ENCODE measurements around the gene PLCB4. TPM values are rescaled to one million over a fixed set of nuclear protein-coding genes. Genes with fewer than 3 reads are reported as not detected.

PLCB4 gene
- total RNA-seq, 1 donor from 2014 or later = 1.6 TPM

- DNase-seq (ENCODE audit: low read depth) = no peak
- H3K36me3 ChIP-seq (ENCODE audit: control insufficient read depth, insufficient read depth, low read length) = no peaks in the 10 kb centered on the region
- peak; percentile 66 for FAIRE-seq
- no peaks in the 10 kb centered on the region for H3K27me3 ChIP-seq (ENCODE audit: control insufficient read depth, insufficient read depth, low read length)
- TF ChIP-seq CTCF (IDR thresholded peaks at IDR 0.05; ENCODE audit: insufficient read depth, low read length, severe bottlenecking) = no peak
- no peak overlapping the region for H3K4me3 ChIP-seq (ENCODE audit: low read depth, low read length)
Observed at GRCh38 chr20:9330151-9330550, 261.3 kb downstream of the PLCB4 start.

GRCh38 chr20:9331707-9332435 is 263.0 kb downstream of the PLCB4 start:
- FAIRE-seq (no peak), DNase-seq (ENCODE audit: low read depth) (no peak)
- no peaks in the 10 kb centered on the region for H3K36me3 ChIP-seq (ENCODE audit: control insufficient read depth, insufficient read depth, low read length)
- H3K4me3 ChIP-seq (ENCODE audit: low read depth, low read length) = no peak overlapping the region
- TF ChIP-seq CTCF (IDR thresholded peaks at IDR 0.05; ENCODE audit: insufficient read depth, low read length, severe bottlenecking) = no peak
- no peaks in the 10 kb centered on the region for H3K27me3 ChIP-seq (ENCODE audit: control insufficient read depth, insufficient read depth, low read length)

DNA sequence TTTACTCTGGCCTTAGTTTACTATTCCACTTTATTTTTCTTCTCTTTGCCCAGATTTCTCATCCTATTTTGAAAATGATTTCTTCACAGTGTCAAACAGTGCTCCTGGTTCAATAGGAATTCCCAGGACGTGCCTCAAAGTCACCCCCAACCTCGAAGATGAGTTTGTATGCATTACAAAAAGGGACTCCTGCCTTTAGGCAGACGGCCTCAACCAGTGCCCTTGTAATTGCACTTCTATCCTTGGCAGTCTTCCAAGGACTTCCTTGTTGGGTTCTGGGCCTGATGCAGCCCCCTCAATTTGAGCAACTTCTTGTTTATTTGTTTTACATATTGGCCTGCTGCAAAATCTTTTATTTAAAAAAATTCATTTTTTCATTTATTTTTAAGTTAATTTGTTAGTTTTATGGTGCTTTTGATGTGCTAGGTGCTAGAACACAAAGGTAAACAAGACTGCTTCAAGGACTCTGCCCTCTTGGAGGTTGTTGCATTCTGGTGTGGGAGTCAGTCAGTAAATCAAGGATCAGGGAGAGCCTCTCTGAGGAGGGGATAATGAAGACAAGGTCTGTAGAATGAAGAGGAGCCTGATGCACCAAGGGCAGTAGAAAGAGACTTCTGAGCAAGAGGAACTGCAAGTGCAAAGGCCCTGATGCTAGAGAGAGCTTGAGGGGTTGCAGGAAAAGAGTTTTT is 264.0 kb downstream of the PLCB4 start:
- no peak for TF ChIP-seq CTCF (IDR thresholded peaks at IDR 0.05; ENCODE audit: insufficient read depth, low read length, severe bottlenecking)
- H3K4me3 ChIP-seq (ENCODE audit: low read depth, low read length) = no peak overlapping the region
- DNase-seq (ENCODE audit: low read depth) (no peak), FAIRE-seq (no peak)
- H3K27me3 ChIP-seq (ENCODE audit: control insufficient read depth, insufficient read depth, low read length) = no peaks in the 10 kb centered on the region
- H3K36me3 ChIP-seq (ENCODE audit: control insufficient read depth, insufficient read depth, low read length) = no peaks in the 10 kb centered on the region

- FAIRE-seq (no peak), DNase-seq (ENCODE audit: low read depth) (no peak)
- TF ChIP-seq CTCF (IDR thresholded peaks at IDR 0.05; ENCODE audit: insufficient read depth, low read length, severe bottlenecking) = no peak
- Histone ChIP-seq H3K36me3 (ENCODE audit: control insufficient read depth, insufficient read depth, low read length) (no peaks in the 10 kb centered on the region), H3K4me3 (ENCODE audit: low read depth, low read length) (no peak overlapping the region), H3K27me3 (ENCODE audit: control insufficient read depth, insufficient read depth, low read length) (no peaks in the 10 kb centered on the region)
Observed at GRCh38 chr20:9334866-9335265, 266.0 kb downstream of the PLCB4 start.

DNA sequence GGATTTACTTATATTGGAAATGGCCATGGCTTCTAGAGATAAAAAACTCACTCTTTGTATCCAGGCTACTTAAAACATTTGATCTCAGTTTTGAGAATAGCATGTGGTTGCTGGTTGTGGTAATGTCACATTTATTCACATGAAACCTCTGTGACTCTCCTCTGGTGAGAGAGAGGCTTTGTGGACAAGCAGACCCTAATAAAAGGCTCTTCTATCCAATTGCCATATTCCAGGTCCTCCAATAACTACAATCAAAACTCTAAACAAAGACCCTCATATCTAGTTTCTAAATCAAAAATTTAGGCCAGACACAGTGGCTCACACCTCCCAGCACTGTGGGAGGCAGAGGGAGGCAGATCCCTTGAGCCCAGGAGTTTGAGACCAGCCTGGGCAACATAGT is 269.2 kb downstream of the PLCB4 start:
- H3K36me3 ChIP-seq (ENCODE audit: control insufficient read depth, insufficient read depth, low read length) = no peaks in the 10 kb centered on the region
- FAIRE-seq (no peak), DNase-seq (ENCODE audit: low read depth) (no peak)
- no peak overlapping the region for H3K4me3 ChIP-seq (ENCODE audit: low read depth, low read length)
- no peak for TF ChIP-seq CTCF (IDR thresholded peaks at IDR 0.05; ENCODE audit: insufficient read depth, low read length, severe bottlenecking)
- no peaks in the 10 kb centered on the region for H3K27me3 ChIP-seq (ENCODE audit: control insufficient read depth, insufficient read depth, low read length)
